Kidney (tissue), 14 donors: ENCODE data around the gene FAM170B. TPM values are rescaled to one million over a fixed set of nuclear protein-coding genes. Genes with fewer than 3 reads are reported as not detected.

Experiments used
- DNase-seq, 5 donors: peaks; one replicate each; pipeline ENCODE4 v3.0.0-alpha.2; 2013 to 2020
- FAIRE-seq: peaks from 2 replicates; lab custom pipeline; 2012; peaks lifted over from hg19 to GRCh38; lab: Jason Lieb, UNC
- H3K27ac ChIP-seq, 2 donors: one replicate each; pipeline ENCODE4 v1.7.0; 2013; ENCODE audit warnings: low read depth in 2 of 2, low read length in 2 of 2, inconsistent platforms in 1 of 2
- H3K27me3 ChIP-seq: one replicate; pipeline ENCODE4 v1.7.1; 2013; ENCODE audit warnings: low read length, inconsistent platforms; ENCODE audit not compliant: control insufficient read depth, insufficient read depth
- H3K36me3 ChIP-seq, 3 donors: one replicate each; pipeline versions ENCODE4 v1.7.0 to v1.7.1; 2013; ENCODE audit warnings: low read length in 3 of 3, control low read depth in 1 of 3, inconsistent platforms in 1 of 3; ENCODE audit not compliant: insufficient read depth in 3 of 3, control insufficient read depth in 2 of 3
- H3K4me1 ChIP-seq, 3 donors: one replicate each; pipeline versions ENCODE4 v1.7.0 to v1.7.1; 2013; ENCODE audit warnings: low read length in 3 of 3, inconsistent platforms in 1 of 3, low read depth in 1 of 3; ENCODE audit not compliant: control insufficient read depth in 2 of 3, insufficient read depth in 2 of 3
- H3K4me3 ChIP-seq, 3 donors: one replicate each; pipeline versions ENCODE4 v1.7.0 to v1.8.1; 2013; ENCODE audit warnings: low read length in 3 of 3, control low read depth in 1 of 3, inconsistent platforms in 1 of 3
- H3K9ac ChIP-seq, 3 donors: one replicate each; pipeline versions ENCODE4 v1.7.0 to v1.7.1; 2013; ENCODE audit warnings: low read length in 3 of 3, control low read depth in 1 of 3, inconsistent platforms in 1 of 3
- H3K9me3 ChIP-seq, 3 donors: one replicate each; pipeline versions ENCODE4 v1.7.0 to v1.7.1; 2013; ENCODE audit warnings: low read length in 3 of 3, control low read depth in 1 of 3, inconsistent platforms in 1 of 3; ENCODE audit not compliant: control insufficient read depth in 2 of 3, insufficient read depth in 1 of 3
- intact Hi-C: fragments of 100-400 bp; cut with DNase I; formaldehyde crosslinking; loops from one replicate; pipeline ENCODE4 v1.11.1; 2022
- polyA plus RNA-seq: library from polyadenylated mRNA; stranded (reverse); fragments of 350-450 nt; fragmentation: Illumina TruSeq; extraction: RNeasy Lipid Tissue Mini Kit (QIAGEN cat#74804); gene quantifications from one replicate; pipeline ENCODE4 v1.2.3, GENCODE V29; 2014; ENCODE audit warnings: low read depth, low replicate concordance; ENCODE audit not compliant: insufficient read depth
- total RNA-seq: library from RNA; stranded (reverse); fragmentation: NEBNext Ultra II Directional; extraction: Animal tissue kit (Norgen Biotek cat#: 25700); gene quantifications from one replicate; pipeline ENCODE4 v1.2.1, GENCODE V29; 2021
- TF ChIP-seq, protein P1 (sequence below): IDR thresholded peaks from 3 replicates; pipeline ENCODE4 v1.5.1; 2012; ENCODE audit warnings: mild to moderate bottlenecking, moderate library complexity, borderline replicate concordance; ENCODE audit not compliant: insufficient read depth; ENCODE audit errors: extremely low read depth
- donor health status: control.
- donor health status: control.
- donor health status: control.
- donor health status: control.
- donor health status: control.
- donor health status: DM: yes; HTN: yes; CAD: no.
- donor health status: Normal renal cell carcinoma (clear cell type).

Gene FAM170B
- total and polyA plus RNA-seq, 2 donors from 2014 or later = not detected

DNA sequence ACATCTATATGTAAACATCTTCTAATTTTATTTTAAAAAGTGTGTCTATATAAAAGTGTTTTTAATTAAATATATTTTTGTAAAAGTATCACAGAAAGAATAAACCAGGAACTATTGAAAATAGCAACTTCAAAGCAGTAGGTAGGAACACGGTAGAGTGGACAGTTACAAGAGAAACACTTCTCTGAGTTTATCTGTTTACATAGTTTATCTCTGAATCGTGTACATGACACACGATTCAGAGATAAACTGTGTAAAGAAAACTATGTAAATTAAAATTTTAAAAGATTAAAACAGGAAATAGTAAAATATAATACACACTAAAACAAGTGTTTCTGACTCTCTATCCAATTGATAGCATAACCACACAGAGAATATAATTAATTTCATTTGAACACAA is 25.1 kb upstream of the FAM170B start:
- no peak for FAIRE-seq
- intact Hi-C loops = no loop called here

DNA sequence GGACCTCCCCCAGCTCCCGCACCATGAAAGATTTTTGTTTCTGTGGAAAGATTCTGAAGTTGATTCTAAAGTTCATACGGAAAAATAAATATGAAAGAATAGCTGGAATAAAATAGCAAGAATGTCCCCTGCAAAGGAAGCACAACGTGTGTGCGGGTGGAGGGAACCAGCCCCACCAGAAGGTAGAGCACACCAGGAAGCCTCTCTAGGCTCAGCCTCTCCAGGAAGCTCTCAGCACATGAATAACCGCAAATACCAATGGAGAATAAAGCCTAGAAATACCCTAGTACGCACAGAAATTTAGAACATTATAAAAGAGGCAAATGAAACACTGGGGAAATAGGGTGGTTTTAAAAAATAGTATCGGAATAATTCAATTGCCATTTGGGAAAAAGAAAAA is 24.6 kb upstream of the FAM170B start:
- no peak for FAIRE-seq

More for the DNA sequence above, 25.1 kb upstream of the FAM170B start:
- Histone ChIP-seq H3K9ac (no peak overlapping the region), H3K36me3 (no peaks in the 10 kb centered on the region), H3K27me3 (no peaks in the 10 kb centered on the region), H3K27ac (no peak overlapping the region), H3K4me1 (no peaks in the 10 kb centered on the region), H3K9me3 (no peaks in the 10 kb centered on the region), H3K4me3 (no peak overlapping the region)
- no peak for DNase-seq
- TF ChIP-seq, protein P1, sequence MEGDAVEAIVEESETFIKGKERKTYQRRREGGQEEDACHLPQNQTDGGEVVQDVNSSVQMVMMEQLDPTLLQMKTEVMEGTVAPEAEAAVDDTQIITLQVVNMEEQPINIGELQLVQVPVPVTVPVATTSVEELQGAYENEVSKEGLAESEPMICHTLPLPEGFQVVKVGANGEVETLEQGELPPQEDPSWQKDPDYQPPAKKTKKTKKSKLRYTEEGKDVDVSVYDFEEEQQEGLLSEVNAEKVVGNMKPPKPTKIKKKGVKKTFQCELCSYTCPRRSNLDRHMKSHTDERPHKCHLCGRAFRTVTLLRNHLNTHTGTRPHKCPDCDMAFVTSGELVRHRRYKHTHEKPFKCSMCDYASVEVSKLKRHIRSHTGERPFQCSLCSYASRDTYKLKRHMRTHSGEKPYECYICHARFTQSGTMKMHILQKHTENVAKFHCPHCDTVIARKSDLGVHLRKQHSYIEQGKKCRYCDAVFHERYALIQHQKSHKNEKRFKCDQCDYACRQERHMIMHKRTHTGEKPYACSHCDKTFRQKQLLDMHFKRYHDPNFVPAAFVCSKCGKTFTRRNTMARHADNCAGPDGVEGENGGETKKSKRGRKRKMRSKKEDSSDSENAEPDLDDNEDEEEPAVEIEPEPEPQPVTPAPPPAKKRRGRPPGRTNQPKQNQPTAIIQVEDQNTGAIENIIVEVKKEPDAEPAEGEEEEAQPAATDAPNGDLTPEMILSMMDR = no peak

DNA sequence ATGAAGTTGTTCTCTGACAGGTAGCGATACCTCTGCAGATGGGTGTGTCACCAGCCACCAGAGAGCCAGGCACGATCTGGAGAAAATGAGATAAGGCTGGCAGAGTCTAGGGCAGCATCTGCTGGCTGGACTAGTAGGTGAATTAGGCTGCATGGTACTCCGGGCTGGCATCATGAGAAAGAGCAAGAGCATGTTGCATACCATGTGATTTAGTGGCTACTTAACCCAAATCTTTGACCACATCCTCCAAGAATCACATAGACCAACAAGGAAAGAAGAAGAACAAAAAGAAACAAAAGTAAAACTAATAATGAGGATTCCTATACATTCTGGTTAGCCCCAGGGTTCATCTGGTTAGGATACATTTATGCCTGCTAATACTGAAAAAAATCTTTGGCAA is 23.4 kb upstream of the FAM170B start:
- no peaks in the 10 kb centered on the region for H3K4me1 ChIP-seq
- H3K9ac ChIP-seq = no peak overlapping the region
- no peak overlapping the region for H3K27ac ChIP-seq
- H3K9me3 ChIP-seq = no peaks in the 10 kb centered on the region
- DNase-seq = no peak
- TF ChIP-seq, protein P1 = no peak
- H3K27me3 ChIP-seq = no peaks in the 10 kb centered on the region
- no peak for FAIRE-seq
- H3K36me3 ChIP-seq = no peaks in the 10 kb centered on the region
- H3K4me3 ChIP-seq = no peak overlapping the region
- intact Hi-C loops = no loop called here

More for the DNA sequence above, 24.6 kb upstream of the FAM170B start:
- Histone ChIP-seq H3K9ac (no peak overlapping the region), H3K4me3 (no peak overlapping the region), H3K27me3 (no peaks in the 10 kb centered on the region), H3K27ac (no peak overlapping the region), H3K9me3 (no peaks in the 10 kb centered on the region), H3K4me1 (no peaks in the 10 kb centered on the region), H3K36me3 (no peaks in the 10 kb centered on the region)
- TF ChIP-seq, protein P1 = no peak
- intact Hi-C loops = no loop called here
- no peak for DNase-seq

DNA sequence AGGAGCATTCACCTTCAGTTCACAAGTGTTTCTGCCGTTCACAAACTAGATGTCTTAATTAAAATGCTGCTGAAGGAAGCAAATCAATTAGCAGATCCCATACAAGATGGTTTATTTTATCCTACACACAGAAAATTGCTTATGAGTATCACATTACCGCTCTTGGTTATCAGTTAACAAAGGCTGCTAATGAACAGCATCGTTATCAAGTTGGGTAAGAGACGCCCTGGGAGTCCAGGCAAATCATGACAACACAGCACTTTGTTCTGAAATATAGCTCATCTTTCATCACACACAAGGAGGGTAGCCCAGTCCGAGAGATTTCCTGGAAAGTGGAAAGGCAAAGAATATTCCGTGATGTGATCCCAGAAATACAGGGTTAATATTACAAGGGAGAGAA is 20.8 kb upstream of the FAM170B start:
- TF ChIP-seq, protein P1 = no peak
- Histone ChIP-seq H3K27me3 (no peaks in the 10 kb centered on the region), H3K4me1 (no peaks in the 10 kb centered on the region), H3K4me3 (no peak overlapping the region), H3K9me3 (no peaks in the 10 kb centered on the region), H3K9ac (no peak overlapping the region), H3K36me3 (no peaks in the 10 kb centered on the region), H3K27ac (no peak overlapping the region)
- intact Hi-C loops = no loop called here
- no peak for FAIRE-seq
- DNase-seq = no peak
